Thymus (tissue), 11 donors: ENCODE measurements around the gene CCDC9B. TPM values are rescaled to one million over a fixed set of nuclear protein-coding genes. Genes with fewer than 3 reads are reported as not detected.

Experiments used
- DNase-seq, 9 donors: peaks; one replicate each; pipeline ENCODE4 v3.0.0-alpha.2; 2013; ENCODE audit warnings: low spot score in 9 of 9, low read depth in 6 of 9, missing footprints in 1 of 9
- H3K27ac ChIP-seq, 2 donors: one replicate each; pipeline ENCODE4 v1.5.1; 2013; ENCODE audit warnings: control low read depth in 1 of 2, low read depth in 1 of 2, low read length in 1 of 2, mild to moderate bottlenecking in 1 of 2, moderate library complexity in 1 of 2
- H3K27me3 ChIP-seq, 2 donors: one replicate each; pipeline ENCODE4 v1.5.1; 2013; ENCODE audit warnings: low read length in 1 of 2; ENCODE audit not compliant: control insufficient read depth in 2 of 2, insufficient read depth in 1 of 2
- H3K36me3 ChIP-seq, 2 donors: one replicate each; pipeline ENCODE4 v1.5.1; 2013; ENCODE audit warnings: low read length in 1 of 2, mild to moderate bottlenecking in 1 of 2, moderate library complexity in 1 of 2; ENCODE audit not compliant: control insufficient read depth in 2 of 2, insufficient read depth in 2 of 2
- H3K4me1 ChIP-seq, 2 donors: one replicate each; pipeline ENCODE4 v1.5.1; 2013; ENCODE audit warnings: low read length in 2 of 2; ENCODE audit not compliant: control insufficient read depth in 2 of 2, insufficient read depth in 2 of 2
- H3K4me3 ChIP-seq, 2 donors: one replicate each; pipeline ENCODE4 v1.5.1; 2013; ENCODE audit warnings: low read length in 2 of 2, control low read depth in 1 of 2, mild to moderate bottlenecking in 1 of 2
- H3K9me3 ChIP-seq, 2 donors: one replicate each; pipeline ENCODE4 v1.5.1; 2013; ENCODE audit warnings: low read length in 1 of 2, mild to moderate bottlenecking in 1 of 2; ENCODE audit not compliant: control insufficient read depth in 2 of 2, insufficient read depth in 1 of 2
- WGBS: extraction: QIAGEN DNeasy Blood & Tissue Kit; methylation state at CpG from one replicate; pipeline ENCODE4 v1.1.7; 2013; 5-methylcytosine and 5-hydroxymethylcytosine counted together
- polyA plus RNA-seq: library from polyadenylated mRNA; stranded (reverse); fragments of 200-250 nt; gene quantifications from one replicate; pipeline ENCODE4 v1.2.3, GENCODE V29; 2013
- total RNA-seq: library from RNA; stranded (reverse); fragments of 120-200 nt; gene quantifications from one replicate; pipeline ENCODE4 v1.2.4, GENCODE V29; 2013
- donor health status: healthy.

CCDC9B gene
- total and polyA plus RNA-seq, 2 donors: 0.28 to 3.6 TPM

- peak in 3 of 9 donors; percentile 49 to 73 (median 64) for DNase-seq
- H3K4me3 ChIP-seq: no peak overlapping the region
- H3K9me3 ChIP-seq: no peaks in the 10 kb centered on the region
- peaks cover 0 to 7% of the 10 kb centered on the region in 2 donors for H3K27me3 ChIP-seq
- WGBS: 35% methylated on average over 4 of the region's 4 CpGs
- no peaks in the 10 kb centered on the region for H3K36me3 ChIP-seq
- no peak overlapping the region for H3K27ac ChIP-seq
- H3K4me1 ChIP-seq: peaks cover 13 to 58% of the 10 kb centered on the region in 2 donors
These were observed 30.5 kb downstream of the CCDC9B start for GRCh38 chr15:40310001-40310959.

- Histone ChIP-seq H3K27me3 (peaks cover 0 to 7% of the 10 kb centered on the region in 2 donors), H3K4me3 (no peak overlapping the region), H3K4me1 (peaks cover 13 to 59% of the 10 kb centered on the region in 2 donors), H3K36me3 (no peaks in the 10 kb centered on the region), H3K9me3 (no peaks in the 10 kb centered on the region), H3K27ac (no peak overlapping the region)
- no peak for DNase-seq
- WGBS: 86% methylated on average over 8 of the region's 8 CpGs
These were observed 31.3 kb downstream of the CCDC9B start for GRCh38 chr15:40309344-40309862.

GRCh38 chr15:40307421-40308211 is 33.1 kb downstream of the CCDC9B start, which contains the start of gene PLCB2:
PLCB2 (minus strand) TSS chr15:40307935; CDS start chr15:40307672, 263 bp downstream.
- peak; percentile 42 to 88 (median 67) for DNase-seq
- Histone ChIP-seq H3K4me1 (peaks cover 6 to 49% of the 10 kb centered on the region in 2 donors), H3K27ac (peak within 1 kb of the TSS; percentile 94 to 96), H3K4me3 (peak within 1 kb of the TSS; percentile 52 to 72), H3K9me3 (no peaks in the 10 kb centered on the region), H3K27me3 (peaks cover 0 to 7% of the 10 kb centered on the region in 2 donors), H3K36me3 (peaks cover 2 to 5% of the 10 kb centered on the region in 2 donors)
- WGBS: 6% methylated on average over 15 of the region's 15 CpGs

GRCh38 chr15:40306908-40307307 is 33.8 kb downstream of the CCDC9B start:
- H3K36me3 ChIP-seq: peaks cover 10 to 12% of the 10 kb centered on the region in 2 donors
- 22% methylated on average over 7 of the region's 7 CpGs for WGBS
- peaks cover 0 to 7% of the 10 kb centered on the region in 2 donors for H3K27me3 ChIP-seq
- peak overlapping the region; percentile 86 to 96 for H3K27ac ChIP-seq
- peaks cover 6 to 49% of the 10 kb centered on the region in 2 donors for H3K4me1 ChIP-seq
- peak overlapping the region; percentile 52 to 72 for H3K4me3 ChIP-seq
- peak in 1 of 9 donors; percentile 56 for DNase-seq
- H3K9me3 ChIP-seq: no peaks in the 10 kb centered on the region

GRCh38 chr15:40306371-40306770 is 34.4 kb downstream of the CCDC9B start:
- H3K27ac ChIP-seq: peak overlapping the region in 1 of 2 donors; percentile 96

GRCh38 chr15:40305281-40305680 is 35.5 kb downstream of the CCDC9B start:
- DNase-seq: no peak
- peaks cover 23 to 26% of the 10 kb centered on the region in 2 donors for H3K36me3 ChIP-seq
- H3K27ac ChIP-seq: no peak overlapping the region
- no peaks in the 10 kb centered on the region for H3K27me3 ChIP-seq
- H3K9me3 ChIP-seq: peaks cover 0 to 4% of the 10 kb centered on the region in 2 donors
- WGBS: 96% methylated on average over 4 of the region's 4 CpGs
- no peak overlapping the region for H3K4me3 ChIP-seq
- peaks cover 6 to 51% of the 10 kb centered on the region in 2 donors for H3K4me1 ChIP-seq

More at GRCh38 chr15:40306371-40306770, 34.4 kb downstream of the CCDC9B start:
- Histone ChIP-seq H3K27me3 (peaks cover 0 to 5% of the 10 kb centered on the region in 2 donors), H3K4me3 (peak overlapping the region; percentile 52 to 72), H3K9me3 (no peaks in the 10 kb centered on the region), H3K4me1 (peaks cover 6 to 51% of the 10 kb centered on the region in 2 donors), H3K36me3 (peaks cover 15 to 18% of the 10 kb centered on the region in 2 donors)
- no peak for DNase-seq
- WGBS: 54% methylated on average over 5 of the region's 5 CpGs

GRCh38 chr15:40303576-40303975 is 37.2 kb downstream of the CCDC9B start:
- Histone ChIP-seq H3K9me3 (peaks cover 0 to 8% of the 10 kb centered on the region in 2 donors), H3K27ac (no peak overlapping the region), H3K36me3 (peaks cover 29 to 30% of the 10 kb centered on the region in 2 donors), H3K4me1 (peaks cover 2 to 35% of the 10 kb centered on the region in 2 donors), H3K27me3 (no peaks in the 10 kb centered on the region), H3K4me3 (no peak overlapping the region)
- 94% methylated on average over 2 of the region's 2 CpGs for WGBS
- DNase-seq: no peak

- peaks cover 0 to 8% of the 10 kb centered on the region in 2 donors for H3K9me3 ChIP-seq
- H3K27me3 ChIP-seq: no peaks in the 10 kb centered on the region
- 84% methylated on average over 11 of the region's 11 CpGs for WGBS
- no peak overlapping the region for H3K4me3 ChIP-seq
- DNase-seq: no peak
- H3K4me1 ChIP-seq: peaks cover 0 to 29% of the 10 kb centered on the region in 2 donors
- peaks cover 35 to 36% of the 10 kb centered on the region in 2 donors for H3K36me3 ChIP-seq
- H3K27ac ChIP-seq: no peak overlapping the region
These were observed 37.8 kb downstream of the CCDC9B start for GRCh38 chr15:40302981-40303380.
